DOHH2 (cell line): ENCODE data around the gene NSUN6.

ENCODE experiments used
- EZH2phosphoT487 ChIP-seq: fragments of 200-600 bp; sonication (generic); IDR thresholded peaks from 2 replicates; pipeline ENCODE4 v1.6.1; 2017; ENCODE audit warnings: borderline replicate concordance, mild to moderate bottlenecking, antibody characterized with exemption, low read length, moderate library complexity, mixed read lengths
- TF ChIP-seq, protein P1 (sequence below): fragments of 200-600 bp; sonication (generic); IDR thresholded peaks from one replicate; pipeline ENCODE4 v1.5.1; 2014; ENCODE audit warnings: antibody characterized with exemption, mild to moderate bottlenecking, low read depth, low read length; ENCODE audit not compliant: poor library complexity, severe bottlenecking

DNA sequence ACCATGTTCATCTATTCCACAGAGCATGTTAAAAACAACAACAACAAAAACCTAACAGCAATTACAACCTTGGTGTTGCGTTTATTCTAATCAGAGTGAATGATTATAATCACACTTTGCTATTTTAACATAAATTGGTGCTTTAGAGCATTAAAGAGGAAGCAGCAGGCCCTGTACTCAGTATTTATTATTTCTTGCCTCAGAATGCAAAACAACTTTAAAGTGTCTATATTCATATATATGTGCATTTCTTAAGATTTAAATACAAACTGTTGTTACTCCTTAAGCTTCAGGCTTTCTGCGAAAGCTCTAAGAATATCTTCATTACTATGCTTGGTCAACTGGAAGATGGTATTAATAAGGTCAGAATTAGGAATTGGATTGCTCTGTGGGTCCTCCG lies 29.4 kb upstream of the NSUN6 start:
- TF ChIP-seq, protein P1, sequence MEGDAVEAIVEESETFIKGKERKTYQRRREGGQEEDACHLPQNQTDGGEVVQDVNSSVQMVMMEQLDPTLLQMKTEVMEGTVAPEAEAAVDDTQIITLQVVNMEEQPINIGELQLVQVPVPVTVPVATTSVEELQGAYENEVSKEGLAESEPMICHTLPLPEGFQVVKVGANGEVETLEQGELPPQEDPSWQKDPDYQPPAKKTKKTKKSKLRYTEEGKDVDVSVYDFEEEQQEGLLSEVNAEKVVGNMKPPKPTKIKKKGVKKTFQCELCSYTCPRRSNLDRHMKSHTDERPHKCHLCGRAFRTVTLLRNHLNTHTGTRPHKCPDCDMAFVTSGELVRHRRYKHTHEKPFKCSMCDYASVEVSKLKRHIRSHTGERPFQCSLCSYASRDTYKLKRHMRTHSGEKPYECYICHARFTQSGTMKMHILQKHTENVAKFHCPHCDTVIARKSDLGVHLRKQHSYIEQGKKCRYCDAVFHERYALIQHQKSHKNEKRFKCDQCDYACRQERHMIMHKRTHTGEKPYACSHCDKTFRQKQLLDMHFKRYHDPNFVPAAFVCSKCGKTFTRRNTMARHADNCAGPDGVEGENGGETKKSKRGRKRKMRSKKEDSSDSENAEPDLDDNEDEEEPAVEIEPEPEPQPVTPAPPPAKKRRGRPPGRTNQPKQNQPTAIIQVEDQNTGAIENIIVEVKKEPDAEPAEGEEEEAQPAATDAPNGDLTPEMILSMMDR, result no peak
- no peak for TF ChIP-seq EZH2phosphoT487
